IMR-90 (cell line): ENCODE results near the gene COX6B1. TPM values are rescaled to one million over a fixed set of nuclear protein-coding genes. Genes with fewer than 3 reads are reported as not detected.

ENCODE experiments used
- ATAC-seq: fragments of 200-7000 bp; cut with Tn5 transposase; 2 replicates; pipeline ENCODE4 v1.9.1; 2020; ENCODE audit warnings: low read depth, mild to moderate bottlenecking, moderate library complexity
- BruUV-seq: library from RNA; stranded (reverse); fragments of 400-500 nt; replicated peaks from 2 replicates; lab custom pipeline; 2021; lab: Mats Ljungman, UMichigan
- CTCF ChIA-PET: fragments of 300-600 bp; formaldehyde crosslinking; extraction: SDS; loops from one replicate; lab custom pipeline; 2021; ENCODE audit warnings: antibody characterized with exemption; lab: Yijun Ruan, JAX
- POLR2A ChIA-PET: fragments of 300-600 bp; sonication (Branson Sonifier 250); formaldehyde crosslinking; loops from one replicate; lab custom pipeline; 2022; ENCODE audit warnings: antibody characterized with exemption; ENCODE audit not compliant: unreplicated experiment; lab: Charles Lee
- DNase-seq: peaks from one replicate; pipeline ENCODE4 v3.0.0; 2013
- H2AFZ ChIP-seq: replicated peaks from 2 replicates; pipeline ENCODE3; 2013; ENCODE audit warnings: low read length, mild to moderate bottlenecking; ENCODE audit not compliant: poor library complexity
- H2AK5ac ChIP-seq: 2 replicates; pipeline ENCODE4 v1.6.1; 2013; ENCODE audit warnings: low read depth, low read length, inconsistent platforms
- H2AK9ac ChIP-seq: replicated peaks from 2 replicates; pipeline ENCODE3; 2013; ENCODE audit warnings: mild to moderate bottlenecking, low read depth, low read length, moderate library complexity; ENCODE audit not compliant: poor library complexity
- H2BK120ac ChIP-seq: 2 replicates; pipeline ENCODE4 v1.6.1; 2013; ENCODE audit warnings: low read depth, low read length, inconsistent platforms
- H2BK15ac ChIP-seq: 3 replicates; pipeline ENCODE4 v1.6.1; 2013; ENCODE audit warnings: low read depth, low read length, inconsistent platforms
- H2BK20ac ChIP-seq: 2 replicates; pipeline ENCODE4 v1.6.1; 2013; ENCODE audit warnings: low read depth, mild to moderate bottlenecking, inconsistent platforms, low read length, moderate library complexity
- H2BK5ac ChIP-seq: 2 replicates; pipeline ENCODE4 v1.6.1; 2013; ENCODE audit warnings: mild to moderate bottlenecking, low read depth, low read length, inconsistent platforms; ENCODE audit not compliant: poor library complexity, severe bottlenecking
- H3K14ac ChIP-seq: replicated peaks from 2 replicates; pipeline ENCODE4 v1.6.1; 2013; ENCODE audit warnings: low read depth, low read length, inconsistent platforms
- H3K18ac ChIP-seq: 2 replicates; pipeline ENCODE4 v1.6.1; 2013; ENCODE audit warnings: low read depth, low read length, control low read depth
- H3K23ac ChIP-seq: 2 replicates; pipeline ENCODE4 v1.6.1; 2013; ENCODE audit warnings: low read depth, low read length, inconsistent platforms
- H3K27ac ChIP-seq: 2 replicates; pipeline ENCODE4 v1.5.1; 2013; ENCODE audit warnings: mild to moderate bottlenecking, control low read depth, low read length; ENCODE audit not compliant: insufficient read depth
- H3K27me3 ChIP-seq: 2 replicates; pipeline ENCODE4 v1.6.1; 2013; ENCODE audit warnings: low read length; ENCODE audit not compliant: control insufficient read depth, insufficient read depth
- H3K36me3 ChIP-seq: 2 replicates; pipeline ENCODE4 v1.6.1; 2013; ENCODE audit warnings: low read length, mixed read lengths; ENCODE audit not compliant: control insufficient read depth, insufficient read depth
- H3K4ac ChIP-seq: 2 replicates; pipeline ENCODE4 v1.6.1; 2013; ENCODE audit warnings: low read depth, low read length, inconsistent platforms
- H3K4me1 ChIP-seq: 2 replicates; pipeline ENCODE4 v1.6.1; 2013; ENCODE audit warnings: low read length, mixed read lengths; ENCODE audit not compliant: control insufficient read depth, insufficient read depth
- H3K4me2 ChIP-seq: 2 replicates; pipeline ENCODE4 v1.6.1; 2013; ENCODE audit warnings: low read depth, mild to moderate bottlenecking, control low read depth, low read length, moderate library complexity
- H3K4me3 ChIP-seq: 2 replicates; pipeline ENCODE4 v1.5.1; 2013; ENCODE audit warnings: low read depth, mild to moderate bottlenecking, control low read depth, low read length, moderate library complexity; ENCODE audit not compliant: insufficient read depth
- H3K56ac ChIP-seq: 2 replicates; pipeline ENCODE4 v1.6.1; 2013; ENCODE audit warnings: low read length, inconsistent platforms; ENCODE audit not compliant: insufficient read depth; ENCODE audit errors: extremely low read depth
- H3K79me1 ChIP-seq, 2 experiments: 2 replicates each; pipeline ENCODE4 v1.6.1; 2013; ENCODE audit warnings: low read length in 2 of 2, inconsistent platforms in 1 of 2, low read depth in 1 of 2
- H3K9ac ChIP-seq: 2 replicates; pipeline ENCODE4 v1.6.1; 2013; ENCODE audit warnings: low read depth, low read length, control low read depth
- H3K9me1 ChIP-seq: 2 replicates; pipeline ENCODE4 v1.6.1; 2013; ENCODE audit warnings: low read length, inconsistent platforms; ENCODE audit not compliant: insufficient read depth
- H3K9me3 ChIP-seq: 2 replicates; pipeline ENCODE4 v1.6.1; 2013; ENCODE audit warnings: low read length; ENCODE audit not compliant: control insufficient read depth, insufficient read depth
- H4K20me1 ChIP-seq: 2 replicates; pipeline ENCODE4 v1.6.1; 2013; ENCODE audit warnings: low read length, inconsistent platforms; ENCODE audit not compliant: insufficient read depth
- H4K5ac ChIP-seq: 2 replicates; pipeline ENCODE4 v1.6.1; 2013; ENCODE audit warnings: mild to moderate bottlenecking, low read depth, low read length, control low read depth
- H4K8ac ChIP-seq, 2 experiments: 2 replicates each; pipeline ENCODE4 v1.6.1; 2013; ENCODE audit warnings: low read depth in 2 of 2, low read length in 2 of 2, control low read depth in 1 of 2, inconsistent platforms in 1 of 2
- H4K91ac ChIP-seq: 2 replicates; pipeline ENCODE4 v1.6.1; 2013; ENCODE audit warnings: low read depth, low read length, inconsistent platforms; ENCODE audit not compliant: insufficient read depth
- BHLHE40 ChIP-seq: fragments of 150-350 bp; IDR thresholded peaks from 2 replicates; pipeline ENCODE4 v1.6.1; 2016; ENCODE audit warnings: mild to moderate bottlenecking, low read depth, low read length
- CEBPB ChIP-seq: IDR thresholded peaks from 2 replicates; pipeline ENCODE4 v1.6.1; 2012; ENCODE audit warnings: low read depth, low read length, improper control_type of control experiment
- CHD1 ChIP-seq: IDR thresholded peaks from 2 replicates; pipeline ENCODE4 v1.6.1; 2012; ENCODE audit warnings: low read depth, low read length, improper control_type of control experiment
- FOS ChIP-seq: fragments of 150-350 bp; IDR thresholded peaks from 2 replicates; pipeline ENCODE4 v1.6.1; 2016; ENCODE audit warnings: low read depth, low read length
- MAFK ChIP-seq: IDR thresholded peaks from 2 replicates; pipeline ENCODE4 v1.6.1; 2012; ENCODE audit warnings: low read depth, low read length, improper control_type of control experiment
- MAZ ChIP-seq: IDR thresholded peaks from 2 replicates; pipeline ENCODE4 v1.6.1; 2012; ENCODE audit warnings: low read depth, mild to moderate bottlenecking, low read length, improper control_type of control experiment, moderate library complexity, borderline replicate concordance
- MXI1 ChIP-seq: IDR thresholded peaks from 2 replicates; pipeline ENCODE4 v1.6.1; 2012; ENCODE audit warnings: low read depth, mild to moderate bottlenecking, low read length, moderate library complexity, borderline replicate concordance
- NFE2L2 ChIP-seq: fragments of 150-350 bp; IDR thresholded peaks from 2 replicates; pipeline ENCODE4 v1.6.1; 2016; ENCODE audit warnings: low read depth, mild to moderate bottlenecking, low read length
- POLR2A ChIP-seq: IDR thresholded peaks from 2 replicates; pipeline ENCODE4 v1.6.1; 2012; ENCODE audit warnings: mild to moderate bottlenecking, low read depth, low read length
- RAD21 ChIP-seq: IDR thresholded peaks from 2 replicates; pipeline ENCODE4 v1.6.1; 2012; ENCODE audit warnings: low read length, improper control_type of control experiment
- RCOR1 ChIP-seq: IDR thresholded peaks from 2 replicates; pipeline ENCODE4 v1.6.1; 2012; ENCODE audit warnings: mild to moderate bottlenecking, low read length, improper control_type of control experiment; ENCODE audit not compliant: insufficient replicate concordance
- RFX5 ChIP-seq: IDR thresholded peaks from 2 replicates; pipeline ENCODE4 v1.8.0; 2012; ENCODE audit warnings: low read depth, mild to moderate bottlenecking, low read length, moderate library complexity
- SMC3 ChIP-seq: fragments of 150-350 bp; IDR thresholded peaks from 2 replicates; pipeline ENCODE4 v1.6.1; 2016; ENCODE audit warnings: low read depth, mild to moderate bottlenecking, antibody characterized with exemption, low read length, moderate library complexity
- WGBS, 2 experiments: methylation state at CpG; one replicate each; pipeline versions ENCODE4 v1.1.5 to v1.1.7; 2013; ENCODE audit warnings: missing lambda C conversion rate in 2 of 2; ENCODE audit not compliant: insufficient read length in 1 of 2; ENCODE audit errors: extremely low coverage in 2 of 2; 5-methylcytosine and 5-hydroxymethylcytosine counted together
- dilution Hi-C: fragments of 300-500 bp; cut with HindIII; formaldehyde crosslinking; loops from one replicate; pipeline ENCODE4 v1.14.3; 2018; ENCODE audit warnings: low sequenced_read_pairs; ENCODE audit not compliant: unreplicated experiment
- in situ Hi-C: fragments of 300-500 bp; cut with MboI; formaldehyde crosslinking; loops from 3 replicates; pipeline ENCODE4 v1.14.3; 2019; ENCODE audit warnings: low sequenced_read_pairs, inconsistent platforms, mixed read lengths
- intact Hi-C: fragments of 100-400 bp; cut with micrococcal nuclease; formaldehyde crosslinking; loops from 2 replicates; pipeline ENCODE4 v1.10.0; 2022
- polyA plus RNA-seq, 3 experiments: library from polyadenylated mRNA; depleted of rRNA; stranded (reverse); fragments of >200 nt; gene quantifications; 2 replicates each; pipeline ENCODE4 v1.2.3, GENCODE V29; 2012; ENCODE audit warnings: low replicate concordance in 1 of 3
- total RNA-seq: library from RNA; depleted of rRNA; stranded (reverse); fragments of >200 nt; gene quantifications from 2 replicates; pipeline ENCODE4 v1.2.3, GENCODE V29; 2012
- TF ChIP-seq, protein P1 (sequence below): fragments of 150-350 bp; IDR thresholded peaks from 2 replicates; pipeline ENCODE4 v1.6.1; 2017; ENCODE audit warnings: mild to moderate bottlenecking, antibody characterized with exemption, low read length, low read depth
- TF ChIP-seq, protein P2 (sequence below): conservative IDR thresholded peaks from 2 replicates; pipeline ENCODE4 v1.5.1; 2012; ENCODE audit warnings: mild to moderate bottlenecking, low read depth, low read length, improper control_type of control experiment
- TF ChIP-seq, protein P3 (sequence below): fragments of 150-350 bp; IDR thresholded peaks from 2 replicates; pipeline ENCODE4 v1.6.1; 2016; ENCODE audit warnings: low read depth, mild to moderate bottlenecking, low read length, moderate library complexity, borderline replicate concordance

Gene COX6B1
- total and polyA plus RNA-seq, 2 of the 4 experiments (the other 2 are of a cell fraction) = 914 to 983 TPM

DNA sequence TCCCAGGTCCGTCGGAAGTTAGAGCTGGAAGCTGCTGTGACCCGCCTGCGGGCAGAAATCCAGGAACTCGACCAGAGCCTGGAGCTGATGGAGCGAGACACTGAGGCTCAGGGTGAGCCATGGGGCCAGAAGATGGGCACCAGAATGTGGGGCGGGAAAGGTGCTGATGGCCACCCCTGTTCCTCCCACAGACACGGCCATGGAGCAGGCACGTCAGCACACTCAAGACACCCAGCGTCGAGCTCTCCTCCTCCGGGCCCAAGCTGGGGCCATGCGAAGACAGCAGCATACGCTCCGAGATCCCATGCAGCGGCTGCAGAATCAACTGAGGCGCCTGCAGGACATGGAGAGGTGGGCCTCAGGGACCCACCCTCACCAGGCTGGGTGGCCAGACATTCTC is 33.1 kb upstream of the COX6B1 start:
- CTCF ChIA-PET = no interaction called here
- H3K36me3 ChIP-seq = peaks cover 5% of the 10 kb centered on the region; the same call in 1 of the 2 replicates
- no peak overlapping the region for H2BK5ac ChIP-seq
- H4K8ac ChIP-seq = no peak overlapping the region
- in situ Hi-C loops (no loop called here), dilution Hi-C loops (no loop called here), intact Hi-C loops (no loop called here)
- H3K27ac ChIP-seq = no peak overlapping the region
- no peak overlapping the region for H2BK15ac ChIP-seq
- WGBS, 2 experiments = 93% methylated on average over 10 of the region's 17 CpGs; no CpG with 5 or more reads in 1 of the 2 experiments
- no peak overlapping the region for H3K4me3 ChIP-seq
- H2AK5ac ChIP-seq = no peak overlapping the region
- H3K9me1 ChIP-seq = peaks cover 7% of the 10 kb centered on the region; the same call in 1 of the 2 replicates
- H3K14ac ChIP-seq = no peak overlapping the region
- no peak for DNase-seq
- H3K23ac ChIP-seq = no peak overlapping the region
- H2AFZ ChIP-seq = no peak overlapping the region
- peaks cover 0 to 11% of the 10 kb centered on the region in 2 experiments; a peak in 1 of 4 replicates for H3K79me1 ChIP-seq
- no peak overlapping the region for H4K5ac ChIP-seq
- no peaks in the 10 kb centered on the region for H3K9me3 ChIP-seq
- H4K91ac ChIP-seq = no peak overlapping the region
- ATAC-seq = no peak
- H3K9ac ChIP-seq = no peak overlapping the region
- POLR2A ChIA-PET = no interaction called here
- H2BK20ac ChIP-seq = no peak overlapping the region
- H3K56ac ChIP-seq = no peak overlapping the region
- no peak overlapping the region for H3K18ac ChIP-seq
- no peak overlapping the region for H3K4ac ChIP-seq
- H3K27me3 ChIP-seq = no peaks in the 10 kb centered on the region
- H2BK120ac ChIP-seq = no peak overlapping the region
- no peak overlapping the region for H2AK9ac ChIP-seq
- H3K4me2 ChIP-seq = no peak overlapping the region
- TF ChIP-seq MAFK (no peak), BHLHE40 (no peak), CHD1 (no peak), MAZ (no peak), SMC3 (no peak), POLR2A (no peak), RAD21 (no peak), CEBPB (no peak), FOS (no peak), NFE2L2 (no peak), RCOR1 (no peak), RFX5 (no peak), MXI1 (no peak)
- TF ChIP-seq, protein P1, sequence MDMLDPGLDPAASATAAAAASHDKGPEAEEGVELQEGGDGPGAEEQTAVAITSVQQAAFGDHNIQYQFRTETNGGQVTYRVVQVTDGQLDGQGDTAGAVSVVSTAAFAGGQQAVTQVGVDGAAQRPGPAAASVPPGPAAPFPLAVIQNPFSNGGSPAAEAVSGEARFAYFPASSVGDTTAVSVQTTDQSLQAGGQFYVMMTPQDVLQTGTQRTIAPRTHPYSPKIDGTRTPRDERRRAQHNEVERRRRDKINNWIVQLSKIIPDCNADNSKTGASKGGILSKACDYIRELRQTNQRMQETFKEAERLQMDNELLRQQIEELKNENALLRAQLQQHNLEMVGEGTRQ = no peak
- TF ChIP-seq, protein P2, sequence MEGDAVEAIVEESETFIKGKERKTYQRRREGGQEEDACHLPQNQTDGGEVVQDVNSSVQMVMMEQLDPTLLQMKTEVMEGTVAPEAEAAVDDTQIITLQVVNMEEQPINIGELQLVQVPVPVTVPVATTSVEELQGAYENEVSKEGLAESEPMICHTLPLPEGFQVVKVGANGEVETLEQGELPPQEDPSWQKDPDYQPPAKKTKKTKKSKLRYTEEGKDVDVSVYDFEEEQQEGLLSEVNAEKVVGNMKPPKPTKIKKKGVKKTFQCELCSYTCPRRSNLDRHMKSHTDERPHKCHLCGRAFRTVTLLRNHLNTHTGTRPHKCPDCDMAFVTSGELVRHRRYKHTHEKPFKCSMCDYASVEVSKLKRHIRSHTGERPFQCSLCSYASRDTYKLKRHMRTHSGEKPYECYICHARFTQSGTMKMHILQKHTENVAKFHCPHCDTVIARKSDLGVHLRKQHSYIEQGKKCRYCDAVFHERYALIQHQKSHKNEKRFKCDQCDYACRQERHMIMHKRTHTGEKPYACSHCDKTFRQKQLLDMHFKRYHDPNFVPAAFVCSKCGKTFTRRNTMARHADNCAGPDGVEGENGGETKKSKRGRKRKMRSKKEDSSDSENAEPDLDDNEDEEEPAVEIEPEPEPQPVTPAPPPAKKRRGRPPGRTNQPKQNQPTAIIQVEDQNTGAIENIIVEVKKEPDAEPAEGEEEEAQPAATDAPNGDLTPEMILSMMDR = no peak
- TF ChIP-seq, protein P3, sequence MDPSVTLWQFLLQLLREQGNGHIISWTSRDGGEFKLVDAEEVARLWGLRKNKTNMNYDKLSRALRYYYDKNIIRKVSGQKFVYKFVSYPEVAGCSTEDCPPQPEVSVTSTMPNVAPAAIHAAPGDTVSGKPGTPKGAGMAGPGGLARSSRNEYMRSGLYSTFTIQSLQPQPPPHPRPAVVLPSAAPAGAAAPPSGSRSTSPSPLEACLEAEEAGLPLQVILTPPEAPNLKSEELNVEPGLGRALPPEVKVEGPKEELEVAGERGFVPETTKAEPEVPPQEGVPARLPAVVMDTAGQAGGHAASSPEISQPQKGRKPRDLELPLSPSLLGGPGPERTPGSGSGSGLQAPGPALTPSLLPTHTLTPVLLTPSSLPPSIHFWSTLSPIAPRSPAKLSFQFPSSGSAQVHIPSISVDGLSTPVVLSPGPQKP = no peak
- H4K20me1 ChIP-seq = no peaks in the 10 kb centered on the region
- H3K4me1 ChIP-seq = no peaks in the 10 kb centered on the region
- BruUV-seq = no TSS peak
